Measurements from ENCODE around the gene GNAQ.
"Not testable (repeated sequence)": the region's sequence is repeated elsewhere in the genome, so short reads cannot be mapped to it uniquely, and the experiment has no call there.

GRCh38 chr9:77760919-77761318, 270.7 kb downstream of the GNAQ start:
- TF ChIP-seq CTCF, POLR2A (IDR thresholded peaks at IDR 0.05): not testable (repeated sequence)

All from lower leg skin (tissue), 3 donors.